GM12874 (cell line): ENCODE data around the gene GPD2.

ENCODE experiments used
- TF ChIP-seq, protein P1 (sequence below): IDR thresholded peaks from 2 replicates; pipeline ENCODE4 v1.5.1; 2011; ENCODE audit warnings: low read depth, mild to moderate bottlenecking, control low read depth, low read length, moderate library complexity; ENCODE audit not compliant: insufficient read depth

The GPD2 gene

GRCh38 chr2:156455361-156455975 is 19.3 kb downstream of the GPD2 start:
- TF ChIP-seq, protein P1, sequence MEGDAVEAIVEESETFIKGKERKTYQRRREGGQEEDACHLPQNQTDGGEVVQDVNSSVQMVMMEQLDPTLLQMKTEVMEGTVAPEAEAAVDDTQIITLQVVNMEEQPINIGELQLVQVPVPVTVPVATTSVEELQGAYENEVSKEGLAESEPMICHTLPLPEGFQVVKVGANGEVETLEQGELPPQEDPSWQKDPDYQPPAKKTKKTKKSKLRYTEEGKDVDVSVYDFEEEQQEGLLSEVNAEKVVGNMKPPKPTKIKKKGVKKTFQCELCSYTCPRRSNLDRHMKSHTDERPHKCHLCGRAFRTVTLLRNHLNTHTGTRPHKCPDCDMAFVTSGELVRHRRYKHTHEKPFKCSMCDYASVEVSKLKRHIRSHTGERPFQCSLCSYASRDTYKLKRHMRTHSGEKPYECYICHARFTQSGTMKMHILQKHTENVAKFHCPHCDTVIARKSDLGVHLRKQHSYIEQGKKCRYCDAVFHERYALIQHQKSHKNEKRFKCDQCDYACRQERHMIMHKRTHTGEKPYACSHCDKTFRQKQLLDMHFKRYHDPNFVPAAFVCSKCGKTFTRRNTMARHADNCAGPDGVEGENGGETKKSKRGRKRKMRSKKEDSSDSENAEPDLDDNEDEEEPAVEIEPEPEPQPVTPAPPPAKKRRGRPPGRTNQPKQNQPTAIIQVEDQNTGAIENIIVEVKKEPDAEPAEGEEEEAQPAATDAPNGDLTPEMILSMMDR = no peak

DNA sequence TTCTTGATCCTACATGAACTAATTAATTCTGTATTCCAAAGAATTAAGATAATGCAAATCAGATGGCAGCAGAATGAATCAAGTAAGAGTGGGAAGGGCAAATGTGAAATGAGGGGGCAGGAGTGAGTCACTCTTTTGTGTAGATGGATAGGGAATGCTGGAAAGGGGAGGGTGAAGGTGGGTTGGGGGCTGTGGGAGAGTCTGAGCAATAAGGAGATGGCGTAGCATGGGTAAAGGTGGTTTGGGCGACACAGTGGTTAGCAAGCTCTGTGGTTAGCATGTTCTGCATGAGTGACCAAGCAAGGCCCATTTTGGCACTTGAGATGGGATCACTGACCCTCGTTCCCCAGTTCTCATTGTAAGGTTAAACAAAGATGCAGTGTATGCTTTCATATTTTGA is 20.4 kb downstream of the GPD2 start:
- TF ChIP-seq, protein P1 = no peak

- TF ChIP-seq, protein P1 = no peak
Observed at GRCh38 chr2:156457523-156458517, 21.6 kb downstream of the GPD2 start.

GRCh38 chr2:156459720-156460119 is 23.5 kb downstream of the GPD2 start:
- TF ChIP-seq, protein P1 = no peak

GRCh38 chr2:156464106-156464505 is 27.9 kb downstream of the GPD2 start:
- TF ChIP-seq, protein P1 = no peak

- TF ChIP-seq, protein P1 = no peak
Observed at GRCh38 chr2:156465573-156465972, 29.4 kb downstream of the GPD2 start.

DNA sequence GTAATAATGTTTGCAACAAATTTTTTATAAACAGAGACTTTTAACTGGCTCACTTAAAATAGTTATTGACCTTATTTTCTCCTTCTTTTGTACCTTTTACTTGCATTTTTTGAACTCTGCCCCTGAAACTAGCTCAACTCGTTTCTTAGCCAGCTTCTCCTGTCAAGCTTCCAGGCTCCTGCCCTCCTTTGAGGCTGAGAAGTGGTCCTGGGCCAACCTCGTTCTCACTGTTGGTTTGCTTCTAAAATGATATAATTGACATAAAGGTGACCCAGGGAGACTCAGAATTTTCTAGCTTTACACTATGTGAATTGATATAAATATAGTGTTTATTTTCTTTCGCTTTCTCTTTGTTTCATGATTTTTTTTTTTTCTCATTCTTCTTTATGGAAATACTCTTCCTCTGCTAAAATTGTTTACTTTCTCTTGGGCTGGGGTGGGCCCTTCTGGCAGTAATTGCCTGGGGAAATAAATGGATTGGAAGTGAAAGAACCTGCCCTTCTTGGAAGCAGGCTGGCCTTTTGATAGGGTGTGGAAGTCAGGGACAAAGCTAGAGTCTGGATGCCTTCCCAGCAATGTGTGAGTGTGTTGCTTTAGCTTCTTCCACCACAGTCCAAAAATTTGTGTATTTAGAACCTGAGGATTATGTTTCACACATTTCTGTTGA is 30.7 kb downstream of the GPD2 start:
- TF ChIP-seq, protein P1 = no peak
